ENCODE measurements around the gene OR10A3.

DNA sequence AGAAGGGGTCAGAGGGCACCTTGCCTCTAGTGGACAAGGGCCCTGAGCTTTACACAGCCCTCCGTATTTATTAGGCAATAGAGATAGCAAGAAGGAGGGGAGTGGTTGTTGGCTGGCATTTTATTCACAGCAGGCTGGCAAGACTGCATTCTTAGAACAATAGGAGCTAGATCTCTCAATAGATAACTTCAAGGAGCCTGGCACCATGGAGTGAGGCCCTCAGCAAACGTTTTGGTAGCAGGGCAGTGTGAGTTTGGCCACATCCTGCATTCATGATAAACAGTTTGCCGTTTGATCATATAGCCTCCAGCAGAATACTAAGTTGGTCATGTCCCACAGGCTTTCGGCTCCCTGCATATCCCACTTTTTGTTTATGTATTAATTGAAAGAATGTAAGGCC is 42.1 kb downstream of the OR10A3 start:
- no peak for TF ChIP-seq POLR2AphosphoS5 (IDR thresholded peaks at IDR 0.05)
- TF ChIP-seq, protein P1, sequence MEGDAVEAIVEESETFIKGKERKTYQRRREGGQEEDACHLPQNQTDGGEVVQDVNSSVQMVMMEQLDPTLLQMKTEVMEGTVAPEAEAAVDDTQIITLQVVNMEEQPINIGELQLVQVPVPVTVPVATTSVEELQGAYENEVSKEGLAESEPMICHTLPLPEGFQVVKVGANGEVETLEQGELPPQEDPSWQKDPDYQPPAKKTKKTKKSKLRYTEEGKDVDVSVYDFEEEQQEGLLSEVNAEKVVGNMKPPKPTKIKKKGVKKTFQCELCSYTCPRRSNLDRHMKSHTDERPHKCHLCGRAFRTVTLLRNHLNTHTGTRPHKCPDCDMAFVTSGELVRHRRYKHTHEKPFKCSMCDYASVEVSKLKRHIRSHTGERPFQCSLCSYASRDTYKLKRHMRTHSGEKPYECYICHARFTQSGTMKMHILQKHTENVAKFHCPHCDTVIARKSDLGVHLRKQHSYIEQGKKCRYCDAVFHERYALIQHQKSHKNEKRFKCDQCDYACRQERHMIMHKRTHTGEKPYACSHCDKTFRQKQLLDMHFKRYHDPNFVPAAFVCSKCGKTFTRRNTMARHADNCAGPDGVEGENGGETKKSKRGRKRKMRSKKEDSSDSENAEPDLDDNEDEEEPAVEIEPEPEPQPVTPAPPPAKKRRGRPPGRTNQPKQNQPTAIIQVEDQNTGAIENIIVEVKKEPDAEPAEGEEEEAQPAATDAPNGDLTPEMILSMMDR (IDR thresholded peaks at IDR 0.05), result no peak

Measured in prostate gland (tissue), 2 donors.